ENCODE data around the gene DHRS4. TPM values are rescaled to one million over a fixed set of nuclear protein-coding genes. Genes with fewer than 3 reads are reported as not detected.
"Not testable (repeated sequence)": the region's sequence is repeated elsewhere in the genome, so short reads cannot be mapped to it uniquely, and the experiment has no call there.

DHRS4 gene
- total and polyA plus RNA-seq, 2 of the 13 experiments (the other 11 are each of a cell fraction or from before 2014, with no cell fraction given): 23.9 to 45.1 TPM

GRCh38 chr14:24006817-24007652, 53.5 kb downstream of the DHRS4 start (continued):
- TF ChIP-seq ARHGAP35 (CRISPR knock-in tag; IDR thresholded peaks at IDR 0.05; ENCODE audit: borderline replicate concordance) (0 out of 2 replicates have a peak, but pooled peaks have one; percentile 45), ZNF768 (CRISPR knock-in tag; IDR thresholded peaks at IDR 0.05) (peak; percentile 44; the same call in 1 of the 2 replicates), TSC22D2 (CRISPR knock-in tag; IDR thresholded peaks at IDR 0.05; ENCODE audit: borderline replicate concordance) (0 out of 2 replicates have a peak, but pooled peaks have one; percentile 23), HMGXB4 (CRISPR knock-in tag; IDR thresholded peaks at IDR 0.05; ENCODE audit: borderline replicate concordance in 1 of 2, low read depth in 1 of 2) (0 out of 4 replicates have a peak, but pooled peaks of 1 of the 2 experiments have one; percentile 41), ZNF792 (CRISPR knock-in tag; IDR thresholded peaks at IDR 0.05) (peak; percentile 15; the same call in 1 of the 2 replicates), FOXA1 (CRISPR knock-in tag; IDR thresholded peaks at IDR 0.05) (peak; percentile 65), KMT2B (CRISPR knock-in tag; IDR thresholded peaks at IDR 0.05) (peak; percentile 43; the same call in 1 of the 2 replicates), BRD4 (CRISPR knock-in tag; IDR thresholded peaks at IDR 0.05) (peak; percentile 52; the same call in 1 of the 2 replicates), RBFOX2 (IDR thresholded peaks at IDR 0.05; ENCODE audit: low read depth, low read length) (peak; percentile 69), GATAD1 (CRISPR knock-in tag; IDR thresholded peaks at IDR 0.05) (0 out of 2 replicates have a peak, but pooled peaks have one; percentile 17), POLR2A (IDR thresholded peaks at IDR 0.05; ENCODE audit: insufficient read depth in 1 of 2, low read depth in 2 of 2, low read length in 2 of 2) (peak in 1 of 2 experiments; percentile 47; a peak in 2 of 4 replicates), AGO1 (IDR thresholded peaks at IDR 0.05; ENCODE audit: low read depth, low read length, poor library complexity, severe bottlenecking) (peak; percentile 60), CBX5 (CRISPR knock-in tag; IDR thresholded peaks at IDR 0.05; ENCODE audit: borderline replicate concordance) (peak; percentile 39; the same call in 1 of the 2 replicates), SATB2 (CRISPR knock-in tag; IDR thresholded peaks at IDR 0.05) (peak; percentile 70; the same call in 1 of the 2 replicates), ZNF891 (CRISPR knock-in tag; IDR thresholded peaks at IDR 0.05) (0 out of 2 replicates have a peak, but pooled peaks have one; percentile 29), ASH2L (IDR thresholded peaks at IDR 0.05; ENCODE audit: insufficient read length, low read depth, low read length) (peak; percentile 24)
- not testable (repeated sequence) for TF ChIP-seq FOXA1 (IDR thresholded peaks at IDR 0.05)
- TF ChIP-seq, protein P1, sequence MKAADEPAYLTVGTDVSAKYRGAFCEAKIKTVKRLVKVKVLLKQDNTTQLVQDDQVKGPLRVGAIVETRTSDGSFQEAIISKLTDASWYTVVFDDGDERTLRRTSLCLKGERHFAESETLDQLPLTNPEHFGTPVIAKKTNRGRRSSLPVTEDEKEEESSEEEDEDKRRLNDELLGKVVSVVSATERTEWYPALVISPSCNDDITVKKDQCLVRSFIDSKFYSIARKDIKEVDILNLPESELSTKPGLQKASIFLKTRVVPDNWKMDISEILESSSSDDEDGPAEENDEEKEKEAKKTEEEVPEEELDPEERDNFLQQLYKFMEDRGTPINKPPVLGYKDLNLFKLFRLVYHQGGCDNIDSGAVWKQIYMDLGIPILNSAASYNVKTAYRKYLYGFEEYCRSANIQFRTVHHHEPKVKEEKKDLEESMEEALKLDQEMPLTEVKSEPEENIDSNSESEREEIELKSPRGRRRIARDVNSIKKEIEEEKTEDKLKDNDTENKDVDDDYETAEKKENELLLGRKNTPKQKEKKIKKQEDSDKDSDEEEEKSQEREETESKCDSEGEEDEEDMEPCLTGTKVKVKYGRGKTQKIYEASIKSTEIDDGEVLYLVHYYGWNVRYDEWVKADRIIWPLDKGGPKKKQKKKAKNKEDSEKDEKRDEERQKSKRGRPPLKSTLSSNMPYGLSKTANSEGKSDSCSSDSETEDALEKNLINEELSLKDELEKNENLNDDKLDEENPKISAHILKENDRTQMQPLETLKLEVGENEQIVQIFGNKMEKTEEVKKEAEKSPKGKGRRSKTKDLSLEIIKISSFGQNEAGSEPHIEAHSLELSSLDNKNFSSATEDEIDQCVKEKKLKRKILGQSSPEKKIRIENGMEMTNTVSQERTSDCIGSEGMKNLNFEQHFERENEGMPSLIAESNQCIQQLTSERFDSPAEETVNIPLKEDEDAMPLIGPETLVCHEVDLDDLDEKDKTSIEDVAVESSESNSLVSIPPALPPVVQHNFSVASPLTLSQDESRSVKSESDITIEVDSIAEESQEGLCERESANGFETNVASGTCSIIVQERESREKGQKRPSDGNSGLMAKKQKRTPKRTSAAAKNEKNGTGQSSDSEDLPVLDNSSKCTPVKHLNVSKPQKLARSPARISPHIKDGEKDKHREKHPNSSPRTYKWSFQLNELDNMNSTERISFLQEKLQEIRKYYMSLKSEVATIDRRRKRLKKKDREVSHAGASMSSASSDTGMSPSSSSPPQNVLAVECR (CRISPR knock-in tag; IDR thresholded peaks at IDR 0.05; ENCODE audit: borderline replicate concordance): peak; percentile 25; the same call in 1 of the 2 replicates
